K562 (cell line): Measurements from ENCODE around the gene BAIAP2L2.

Experiments
- ARID3B ChIP-seq: fragments of 250-450 bp; sonication (Bioruptor Pico); IDR thresholded peaks from 2 replicates; pipeline ENCODE4 v1.4.0; 2020; ENCODE audit warnings: borderline replicate concordance
- BRCA1 ChIP-seq, 2 experiments: fragments of 450-650 bp in 1 of 2; sonication (generic) in 1 of 2; formaldehyde crosslinking in 1 of 2; IDR thresholded peaks; 2 replicates each; pipeline versions ENCODE4 v1.5.0 to v1.6.1; 2017 to 2020; ENCODE audit warnings: mild to moderate bottlenecking in 1 of 2, missing genetic modification reagents in 1 of 2
- DACH1 ChIP-seq: fragments of 450-650 bp; IDR thresholded peaks from 2 replicates; pipeline ENCODE4 v1.6.1; 2018; ENCODE audit not compliant: partially characterized antibody
- EZH2 ChIP-seq: IDR thresholded peaks from 2 replicates; pipeline ENCODE4 v1.6.1; 2012; ENCODE audit warnings: low read depth, mild to moderate bottlenecking, inconsistent platforms, low read length, borderline replicate concordance
- GTF2F1 ChIP-seq: IDR thresholded peaks from 2 replicates; pipeline ENCODE4 v1.6.1; 2011; ENCODE audit warnings: low read depth, low read length, improper control_type of control experiment
- NR2C1 ChIP-seq, 2 experiments: fragments of 450-650 bp; IDR thresholded peaks; 2 replicates each; pipeline ENCODE4 v1.6.1; 2017; ENCODE audit warnings: mild to moderate bottlenecking in 2 of 2, antibody characterized with exemption in 1 of 2, inconsistent platforms in 1 of 2, missing compliant biosample characterization in 1 of 2, missing genetic modification characterization in 1 of 2
- PCBP2 ChIP-seq: fragments of 200-400 bp; formaldehyde crosslinking; IDR thresholded peaks from 2 replicates; pipeline ENCODE4 v1.6.1; 2018; ENCODE audit warnings: low read length, low read depth, mild to moderate bottlenecking, moderate library complexity; ENCODE audit not compliant: poor library complexity, severe bottlenecking
- PHF8 ChIP-seq: fragments of 200-600 bp; sonication (generic); IDR thresholded peaks from 2 replicates; pipeline ENCODE4 v1.6.1; 2012; ENCODE audit warnings: mixed run types, mild to moderate bottlenecking, inconsistent platforms, low read length, moderate library complexity, borderline replicate concordance
- RBBP5 ChIP-seq: fragments of 200-600 bp; sonication (generic); IDR thresholded peaks from 2 replicates; pipeline ENCODE4 v1.6.1; 2012; ENCODE audit warnings: borderline replicate concordance, mild to moderate bottlenecking, low read length, control low read depth, inconsistent platforms; ENCODE audit not compliant: insufficient read depth, poor library complexity, severe bottlenecking
- RFX7 ChIP-seq: fragments of 250-450 bp; sonication (Bioruptor Pico); IDR thresholded peaks from 2 replicates; pipeline ENCODE4 v1.5.1; 2021; ENCODE audit warnings: mild to moderate bottlenecking
- THAP7 ChIP-seq: fragments of 250-450 bp; sonication (Bioruptor Pico); IDR thresholded peaks from 2 replicates; pipeline ENCODE4 v1.5.0; 2021
- ZNF239 ChIP-seq: fragments of 250-450 bp; sonication (Bioruptor Pico); IDR thresholded peaks from 2 replicates; pipeline ENCODE4 v1.4.0; 2020; ENCODE audit warnings: mild to moderate bottlenecking

GRCh38 chr22:38089474-38089851 is 21.0 kb downstream of the BAIAP2L2 start:
- TF ChIP-seq RFX7 (CRISPR knock-in tag) (no peak), PCBP2 (no peak), THAP7 (no peak), PHF8 (no peak), ZNF239 (CRISPR knock-in tag) (no peak), EZH2 (no peak), BRCA1 (IDR thresholded peaks at IDR 0.05) (no peak), BRCA1 (CRISPR knock-in tag; IDR thresholded peaks at IDR 0.05) (no peak), RBBP5 (no peak), ARID3B (CRISPR knock-in tag) (no peak), DACH1 (no peak), NR2C1 (IDR thresholded peaks at IDR 0.05) (no peak), NR2C1 (tag; IDR thresholded peaks at IDR 0.05) (no peak), GTF2F1 (no peak)
